Common myeloid progenitor, CD34-positive (primary cell): ENCODE measurements around the gene FRK.
"Not testable (repeated sequence)": the region's sequence is repeated elsewhere in the genome, so short reads cannot be mapped to it uniquely, and the experiment has no call there.

ENCODE experiments used
- CTCF ChIA-PET: fragments of 350-600 bp; sonication (Branson Sonifier 250); formaldehyde crosslinking; loops from one replicate; lab custom pipeline; 2021; ENCODE audit warnings: antibody characterized with exemption; lab: Charles Lee
- POLR2A ChIA-PET: fragments of 350-600 bp; sonication (Branson Sonifier 250); formaldehyde crosslinking; loops from one replicate; lab custom pipeline; 2021; ENCODE audit warnings: antibody characterized with exemption; lab: Charles Lee
- DNase-seq, 3 donors: peaks; one replicate each; pipeline versions ENCODE4 v3.0.0 to v3.0.0-alpha.2; 2013
- H3K27ac ChIP-seq, 2 experiments: 1 replicate in 1 of 2; 2 replicates in 1 of 2; pipeline ENCODE4 v1.7.0; 2013; ENCODE audit warnings: inconsistent platforms in 2 of 2, low read length in 2 of 2, mild to moderate bottlenecking in 2 of 2, low read depth in 1 of 2, moderate library complexity in 1 of 2; ENCODE audit not compliant: severe bottlenecking in 2 of 2, insufficient read depth in 1 of 2, poor library complexity in 1 of 2
- H3K27me3 ChIP-seq, 5 experiments: replicated peaks in 2 of 5; 1 replicate in 3 of 5; 2 replicates in 2 of 5; pipeline versions ENCODE4 v1.6.1 to v1.7.0; 2013; ENCODE audit warnings: low read length in 4 of 5, mild to moderate bottlenecking in 2 of 5, moderate library complexity in 2 of 5, inconsistent platforms in 1 of 5; ENCODE audit not compliant: insufficient read depth in 5 of 5, control insufficient read depth in 4 of 5
- H3K36me3 ChIP-seq, 4 experiments: 1 replicate in 2 of 4; 2 replicates in 2 of 4; pipeline versions ENCODE4 v1.6.1 to v1.7.0; 2013; ENCODE audit warnings: low read length in 3 of 4, control low read depth in 1 of 4, mild to moderate bottlenecking in 1 of 4; ENCODE audit not compliant: control insufficient read depth in 4 of 4, insufficient read depth in 4 of 4
- H3K4me1 ChIP-seq, 4 experiments: 1 replicate in 3 of 4; 2 replicates in 1 of 4; pipeline versions ENCODE4 v1.6.1 to v1.7.1; 2013; ENCODE audit warnings: low read length in 3 of 4, mild to moderate bottlenecking in 3 of 4, control low read depth in 1 of 4, inconsistent platforms in 1 of 4, moderate library complexity in 1 of 4; ENCODE audit not compliant: control insufficient read depth in 4 of 4, insufficient read depth in 4 of 4; ENCODE audit errors: control extremely low read depth in 1 of 4
- H3K4me3 ChIP-seq, 7 experiments: 1 replicate in 4 of 7; 2 replicates in 3 of 7; pipeline versions ENCODE4 v1.5.1 to v1.7.0; 2013; ENCODE audit warnings: mild to moderate bottlenecking in 7 of 7, low read length in 6 of 7, moderate library complexity in 6 of 7, inconsistent platforms in 2 of 7, low read depth in 2 of 7, control low read depth in 1 of 7; ENCODE audit not compliant: insufficient read depth in 4 of 7, control insufficient read depth in 1 of 7; ENCODE audit errors: extremely low read depth in 1 of 7
- H3K9me3 ChIP-seq, 5 experiments: 1 replicate in 4 of 5; 2 replicates in 1 of 5; pipeline versions ENCODE4 v1.6.1 to v1.7.1; 2013; ENCODE audit warnings: low read length in 4 of 5, mild to moderate bottlenecking in 2 of 5, inconsistent platforms in 1 of 5, low read depth in 1 of 5, moderate library complexity in 1 of 5; ENCODE audit not compliant: control insufficient read depth in 4 of 5, insufficient read depth in 2 of 5; ENCODE audit errors: control extremely low read depth in 1 of 5
- WGBS: methylation state at CpG from one replicate; pipeline ENCODE4 v1.1.5; 2013; ENCODE audit not compliant: insufficient coverage; 5-methylcytosine and 5-hydroxymethylcytosine counted together

The FRK gene

DNA sequence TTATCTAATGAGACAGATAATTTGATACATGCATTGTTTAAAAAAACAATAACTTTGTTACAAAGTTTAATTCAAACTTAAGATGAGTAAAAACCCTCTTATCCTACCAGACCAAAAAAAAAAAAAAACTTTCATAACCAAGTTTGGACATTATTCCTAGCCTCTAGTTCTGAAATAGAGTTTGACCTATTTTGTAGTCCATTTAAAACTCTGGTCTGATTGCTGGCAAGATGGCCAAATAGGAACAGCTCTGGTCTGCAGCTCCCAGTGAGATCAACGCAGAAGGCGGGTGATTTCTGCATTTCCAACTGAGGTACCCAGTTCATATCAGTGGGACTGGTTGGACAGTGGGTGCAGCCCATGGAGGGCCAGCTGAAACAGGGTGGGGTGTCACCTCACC, 125.9 kb downstream of the FRK start:
- 100% methylated on average over 2 of the region's 2 CpGs for WGBS
- Histone ChIP-seq H3K4me1 (no peaks in the 10 kb centered on the region), H3K27ac (no peak overlapping the region), H3K4me3 (no peak overlapping the region), H3K27me3 (no peaks in the 10 kb centered on the region), H3K36me3 (no peaks in the 10 kb centered on the region), H3K9me3 (no peaks in the 10 kb centered on the region)
- POLR2A ChIA-PET: interaction anchor here (0.6 kb wide), 1 partner anchor 144 kb away, joined by 5 read pairs; no protein-coding TSS in a partner anchor
- no peak for DNase-seq
- CTCF ChIA-PET: no interaction called here

DNA sequence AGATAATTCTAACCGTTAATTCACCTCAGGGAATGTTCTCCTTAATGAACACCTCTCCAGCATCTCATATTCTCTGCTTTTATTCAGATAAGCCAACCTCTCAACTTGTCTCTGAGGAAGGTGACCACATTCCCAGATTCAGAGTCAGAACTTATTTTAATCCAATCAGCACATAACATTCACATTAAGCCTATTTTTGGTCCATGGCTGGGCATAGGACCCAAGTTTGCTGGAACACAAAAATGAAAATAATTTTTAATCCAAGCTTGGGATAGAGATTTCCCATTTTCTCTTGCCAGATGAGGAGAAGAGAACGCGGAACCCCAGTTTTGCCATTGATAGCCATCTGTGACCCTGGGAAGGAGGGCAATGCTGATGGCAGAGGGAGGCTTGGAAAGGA, 126.5 kb downstream of the FRK start:
- Histone ChIP-seq H3K9me3 (no peaks in the 10 kb centered on the region), H3K36me3 (no peaks in the 10 kb centered on the region), H3K27ac (no peak overlapping the region), H3K27me3 (no peaks in the 10 kb centered on the region), H3K4me3 (no peak overlapping the region), H3K4me1 (no peaks in the 10 kb centered on the region)
- no peak for DNase-seq
- 100% methylated on average over 2 of the region's 3 CpGs for WGBS
- ChIA-PET CTCF (no interaction called here), POLR2A (no interaction called here)

DNA sequence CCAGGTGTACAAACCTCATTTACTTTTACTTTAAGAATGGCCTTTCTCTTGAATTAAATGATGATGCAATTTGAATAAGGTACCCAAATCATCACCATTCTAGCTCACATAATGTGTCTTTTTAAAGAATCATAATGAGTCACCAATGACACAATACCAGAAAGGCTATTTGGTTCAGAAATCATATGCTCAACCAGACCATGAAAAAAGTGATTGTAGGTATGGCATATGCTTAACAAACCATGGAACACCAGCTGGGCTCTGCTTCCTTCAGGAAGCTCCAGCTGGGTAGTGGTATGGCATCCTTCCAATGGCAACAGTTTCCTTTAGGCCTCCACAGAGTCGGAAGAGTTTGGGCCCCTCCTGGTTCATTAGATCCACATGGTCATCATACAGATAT, 128.2 kb downstream of the FRK start:
- WGBS: 89% methylated on average over 1 of the region's 1 CpG
- Histone ChIP-seq H3K4me1 (no peaks in the 10 kb centered on the region), H3K27me3 (no peaks in the 10 kb centered on the region), H3K36me3 (no peaks in the 10 kb centered on the region), H3K4me3 (no peak overlapping the region), H3K27ac (no peak overlapping the region), H3K9me3 (no peaks in the 10 kb centered on the region)
- ChIA-PET CTCF (interaction anchor here (0.5 kb wide), 1 partner anchor 950 kb away, joined by 3 read pairs; no protein-coding TSS in a partner anchor), POLR2A (no interaction called here)
- DNase-seq: no peak

DNA sequence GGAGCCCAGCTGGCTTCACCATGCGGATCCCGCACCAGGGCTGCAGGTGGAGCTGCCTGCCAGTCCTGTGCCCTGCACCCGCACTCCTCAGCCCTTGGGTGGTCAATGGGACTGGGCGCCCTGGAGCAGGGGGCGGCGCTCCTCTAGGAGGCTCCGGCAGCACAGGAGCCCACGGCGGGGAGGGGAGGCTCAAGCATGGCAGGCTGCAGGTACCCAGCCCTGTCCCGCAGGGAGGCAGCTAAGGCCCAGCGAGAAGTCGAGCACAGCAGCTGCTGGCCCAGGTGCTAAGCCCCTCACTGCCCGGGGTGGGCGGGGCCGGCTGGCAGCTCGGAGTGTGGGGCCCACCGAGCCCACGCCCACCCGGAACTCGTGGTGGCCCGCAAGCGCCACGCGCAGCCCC, 132.7 kb downstream of the FRK start:
- POLR2A ChIA-PET, H3K4me1 ChIP-seq, H3K4me3 ChIP-seq, H3K27me3 ChIP-seq, H3K27ac ChIP-seq, H3K9me3 ChIP-seq, H3K36me3 ChIP-seq, CTCF ChIA-PET, DNase-seq: not testable (repeated sequence)
- WGBS: 97% methylated on average over 23 of the region's 24 CpGs

DNA sequence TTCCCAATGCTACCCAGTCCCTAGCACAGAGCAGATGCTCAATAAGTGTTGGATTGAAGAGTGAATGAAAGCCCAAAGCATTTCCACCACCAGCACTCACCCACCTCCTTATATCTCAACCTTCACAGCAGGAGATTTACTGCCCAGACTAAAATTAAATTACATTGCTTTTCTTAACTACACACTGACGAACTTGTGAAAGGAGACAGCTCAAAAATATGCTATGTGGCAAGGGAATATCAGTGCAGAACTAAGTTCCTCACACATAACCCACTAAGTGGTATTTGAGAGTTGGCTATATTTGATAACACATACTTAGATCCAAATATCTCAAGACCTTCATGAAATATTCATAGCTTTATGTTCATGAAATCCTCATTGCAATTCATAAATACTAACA, 137.7 kb downstream of the FRK start:
- Histone ChIP-seq H3K4me1 (no peaks in the 10 kb centered on the region), H3K4me3 (no peak overlapping the region), H3K27ac (no peak overlapping the region), H3K27me3 (peaks cover 0 to 3% (median 0%) of the 10 kb centered on the region in 5 experiments), H3K9me3 (no peaks in the 10 kb centered on the region), H3K36me3 (no peaks in the 10 kb centered on the region)
- WGBS: no CpG with 5 or more reads among the region's 1 CpG
- no peak for DNase-seq
- CTCF ChIA-PET: no interaction called here
- POLR2A ChIA-PET: no interaction called here

DNA sequence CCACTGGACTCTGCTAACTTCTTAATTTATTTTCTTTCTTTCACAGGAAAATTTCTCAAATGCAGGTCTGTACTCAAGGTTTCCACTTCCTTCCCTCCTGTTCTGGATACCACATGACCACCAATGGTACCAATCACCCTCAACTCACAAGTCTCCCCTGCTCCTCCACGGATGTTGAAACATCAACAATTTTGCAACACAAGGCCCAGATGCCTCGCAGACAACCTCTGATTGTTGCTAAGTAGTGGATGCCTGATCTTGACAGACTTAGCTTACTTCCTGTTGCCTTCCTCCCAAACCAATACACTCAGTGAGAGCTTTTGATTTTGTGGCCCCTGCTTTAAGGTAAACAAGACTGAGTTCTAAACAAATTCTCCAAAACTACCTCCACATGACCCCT, 146.6 kb downstream of the FRK start:
- no CpG with 5 or more reads among the region's 2 CpGs for WGBS
- no peak overlapping the region for H3K4me3 ChIP-seq
- H3K27ac ChIP-seq: no peak overlapping the region
- DNase-seq: no peak
- H3K9me3 ChIP-seq: no peaks in the 10 kb centered on the region
- ChIA-PET POLR2A (no interaction called here), CTCF (no interaction called here)
- H3K36me3 ChIP-seq: no peaks in the 10 kb centered on the region
- H3K4me1 ChIP-seq: no peaks in the 10 kb centered on the region
- no peaks in the 10 kb centered on the region for H3K27me3 ChIP-seq

DNA sequence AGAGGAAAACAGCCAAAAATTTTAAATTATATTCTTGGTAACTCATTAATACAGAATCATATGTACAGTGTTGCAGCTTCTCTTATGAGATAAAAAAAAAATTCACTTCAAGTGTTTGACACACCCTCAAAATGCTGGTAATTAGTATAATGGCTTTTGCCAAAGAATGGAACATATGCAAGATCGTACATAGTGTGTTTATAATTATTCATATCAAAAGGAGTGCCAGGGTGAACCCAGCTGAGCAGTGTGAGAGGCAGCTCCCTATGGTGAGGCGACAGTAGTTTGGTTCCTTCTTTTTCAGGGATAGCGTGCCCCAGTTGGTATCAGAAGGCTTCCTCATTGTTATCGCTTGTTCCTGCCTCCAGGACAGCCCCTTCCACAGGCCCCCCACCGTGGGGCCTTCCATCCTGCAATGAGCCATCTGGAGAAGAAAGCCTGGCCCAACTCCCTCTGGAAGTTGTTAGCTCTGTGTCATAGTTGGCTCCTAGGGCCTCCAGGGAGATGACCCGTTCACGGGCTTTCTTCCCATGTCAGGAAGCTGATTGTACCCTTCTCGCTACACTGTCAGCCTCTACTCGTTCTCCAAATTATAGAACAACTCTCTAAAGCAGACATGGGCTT, 150.7 kb downstream of the FRK start:
- Histone ChIP-seq H3K27ac (no peak overlapping the region), H3K4me1 (no peaks in the 10 kb centered on the region), H3K27me3 (no peaks in the 10 kb centered on the region), H3K4me3 (no peak overlapping the region), H3K36me3 (no peaks in the 10 kb centered on the region), H3K9me3 (no peaks in the 10 kb centered on the region)
- whole genome bisulfite sequencing: 82% methylated on average over 8 of the region's 9 CpGs
- POLR2A ChIA-PET: no interaction called here
- CTCF ChIA-PET: no interaction called here
- no peak for DNase-seq
